IMR-90 (cell line): Measurements from ENCODE around the gene RPL21.

Experiments used
- BHLHE40 ChIP-seq: fragments of 150-350 bp; IDR thresholded peaks from 2 replicates; pipeline ENCODE4 v1.6.1; 2016; ENCODE audit warnings: mild to moderate bottlenecking, low read depth, low read length
- CEBPB ChIP-seq: IDR thresholded peaks from 2 replicates; pipeline ENCODE4 v1.6.1; 2012; ENCODE audit warnings: low read depth, low read length, improper control_type of control experiment
- CHD1 ChIP-seq: IDR thresholded peaks from 2 replicates; pipeline ENCODE4 v1.6.1; 2012; ENCODE audit warnings: low read depth, low read length, improper control_type of control experiment
- FOS ChIP-seq: fragments of 150-350 bp; IDR thresholded peaks from 2 replicates; pipeline ENCODE4 v1.6.1; 2016; ENCODE audit warnings: low read depth, low read length
- MAZ ChIP-seq: IDR thresholded peaks from 2 replicates; pipeline ENCODE4 v1.6.1; 2012; ENCODE audit warnings: low read depth, mild to moderate bottlenecking, low read length, improper control_type of control experiment, moderate library complexity, borderline replicate concordance
- MXI1 ChIP-seq: IDR thresholded peaks from 2 replicates; pipeline ENCODE4 v1.6.1; 2012; ENCODE audit warnings: low read depth, mild to moderate bottlenecking, low read length, moderate library complexity, borderline replicate concordance
- POLR2A ChIP-seq: IDR thresholded peaks from 2 replicates; pipeline ENCODE4 v1.6.1; 2012; ENCODE audit warnings: mild to moderate bottlenecking, low read depth, low read length
- RAD21 ChIP-seq: IDR thresholded peaks from 2 replicates; pipeline ENCODE4 v1.6.1; 2012; ENCODE audit warnings: low read length, improper control_type of control experiment
- RCOR1 ChIP-seq: IDR thresholded peaks from 2 replicates; pipeline ENCODE4 v1.6.1; 2012; ENCODE audit warnings: mild to moderate bottlenecking, low read length, improper control_type of control experiment; ENCODE audit not compliant: insufficient replicate concordance
- TF ChIP-seq, protein P1 (sequence below): conservative IDR thresholded peaks from 2 replicates; pipeline ENCODE4 v1.5.1; 2012; ENCODE audit warnings: mild to moderate bottlenecking, low read depth, low read length, improper control_type of control experiment
- TF ChIP-seq, protein P2 (sequence below): fragments of 150-350 bp; IDR thresholded peaks from 2 replicates; pipeline ENCODE4 v1.6.1; 2016; ENCODE audit warnings: low read depth, mild to moderate bottlenecking, low read length, moderate library complexity, borderline replicate concordance

- TF ChIP-seq, protein P1, sequence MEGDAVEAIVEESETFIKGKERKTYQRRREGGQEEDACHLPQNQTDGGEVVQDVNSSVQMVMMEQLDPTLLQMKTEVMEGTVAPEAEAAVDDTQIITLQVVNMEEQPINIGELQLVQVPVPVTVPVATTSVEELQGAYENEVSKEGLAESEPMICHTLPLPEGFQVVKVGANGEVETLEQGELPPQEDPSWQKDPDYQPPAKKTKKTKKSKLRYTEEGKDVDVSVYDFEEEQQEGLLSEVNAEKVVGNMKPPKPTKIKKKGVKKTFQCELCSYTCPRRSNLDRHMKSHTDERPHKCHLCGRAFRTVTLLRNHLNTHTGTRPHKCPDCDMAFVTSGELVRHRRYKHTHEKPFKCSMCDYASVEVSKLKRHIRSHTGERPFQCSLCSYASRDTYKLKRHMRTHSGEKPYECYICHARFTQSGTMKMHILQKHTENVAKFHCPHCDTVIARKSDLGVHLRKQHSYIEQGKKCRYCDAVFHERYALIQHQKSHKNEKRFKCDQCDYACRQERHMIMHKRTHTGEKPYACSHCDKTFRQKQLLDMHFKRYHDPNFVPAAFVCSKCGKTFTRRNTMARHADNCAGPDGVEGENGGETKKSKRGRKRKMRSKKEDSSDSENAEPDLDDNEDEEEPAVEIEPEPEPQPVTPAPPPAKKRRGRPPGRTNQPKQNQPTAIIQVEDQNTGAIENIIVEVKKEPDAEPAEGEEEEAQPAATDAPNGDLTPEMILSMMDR = no peak
- TF ChIP-seq CEBPB = peak; percentile 69
- no peak for TF ChIP-seq POLR2A
- TF ChIP-seq MAZ = no peak
- TF ChIP-seq, protein P2, sequence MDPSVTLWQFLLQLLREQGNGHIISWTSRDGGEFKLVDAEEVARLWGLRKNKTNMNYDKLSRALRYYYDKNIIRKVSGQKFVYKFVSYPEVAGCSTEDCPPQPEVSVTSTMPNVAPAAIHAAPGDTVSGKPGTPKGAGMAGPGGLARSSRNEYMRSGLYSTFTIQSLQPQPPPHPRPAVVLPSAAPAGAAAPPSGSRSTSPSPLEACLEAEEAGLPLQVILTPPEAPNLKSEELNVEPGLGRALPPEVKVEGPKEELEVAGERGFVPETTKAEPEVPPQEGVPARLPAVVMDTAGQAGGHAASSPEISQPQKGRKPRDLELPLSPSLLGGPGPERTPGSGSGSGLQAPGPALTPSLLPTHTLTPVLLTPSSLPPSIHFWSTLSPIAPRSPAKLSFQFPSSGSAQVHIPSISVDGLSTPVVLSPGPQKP = no peak
- no peak for TF ChIP-seq CHD1
- TF ChIP-seq RAD21 = no peak
- no peak for TF ChIP-seq RCOR1
- no peak for TF ChIP-seq BHLHE40
- no peak for TF ChIP-seq FOS
- no peak for TF ChIP-seq MXI1
Observed at GRCh38 chr13:27276188-27276587, 24.8 kb downstream of the RPL21 start.
